Measurements from ENCODE around the gene PIEZO2. TPM values are rescaled to one million over a fixed set of nuclear protein-coding genes. Genes with fewer than 3 reads are reported as not detected.

PIEZO2 gene
- total and polyA plus RNA-seq, 9 donors: 2.0 to 8.5 (median 3.2) TPM

GRCh38 chr18:11021477-11021876 lies 127.9 kb downstream of the PIEZO2 start:
- Histone ChIP-seq H3K4me3 (no peak overlapping the region), H3K4me1 (ENCODE audit: insufficient read depth) (no peaks in the 10 kb centered on the region), H3K27ac (no peak overlapping the region), H3K27me3 (no peaks in the 10 kb centered on the region), H3K36me3 (no peaks in the 10 kb centered on the region), H3K9me3 (no peaks in the 10 kb centered on the region)
- intact Hi-C loops (cut with DNase I): no loop called here
- no peak for TF ChIP-seq POLR2A (IDR thresholded peaks at IDR 0.05)
- TF ChIP-seq EP300 (IDR thresholded peaks at IDR 0.05): no peak
- no peak for TF ChIP-seq CTCF (IDR thresholded peaks at IDR 0.05)
- DNase-seq: no peak
- WGBS, 3 donors: 77 to 89% (median 88%) methylated on average over 8 of the region's 8 CpGs

GRCh38 chr18:11020877-11021414 lies 128.4 kb downstream of the PIEZO2 start:
- Histone ChIP-seq H3K4me1 (ENCODE audit: insufficient read depth) (no peaks in the 10 kb centered on the region), H3K4me3 (no peak overlapping the region), H3K9me3 (no peaks in the 10 kb centered on the region), H3K27ac (no peak overlapping the region), H3K36me3 (no peaks in the 10 kb centered on the region), H3K27me3 (no peaks in the 10 kb centered on the region)
- intact Hi-C loops (cut with DNase I): no loop called here
- no peak for DNase-seq
- TF ChIP-seq EP300 (IDR thresholded peaks at IDR 0.05): no peak
- TF ChIP-seq CTCF (IDR thresholded peaks at IDR 0.05): no peak
- no peak for TF ChIP-seq POLR2A (IDR thresholded peaks at IDR 0.05)
- WGBS, 3 donors: 53 to 66% (median 58%) methylated on average over 6 of the region's 6 CpGs

GRCh38 chr18:11020161-11020853 lies 129.1 kb downstream of the PIEZO2 start:
- Histone ChIP-seq H3K27ac (no peak overlapping the region), H3K9me3 (no peaks in the 10 kb centered on the region), H3K4me1 (ENCODE audit: insufficient read depth) (no peaks in the 10 kb centered on the region), H3K27me3 (no peaks in the 10 kb centered on the region), H3K36me3 (no peaks in the 10 kb centered on the region), H3K4me3 (no peak overlapping the region)
- DNase-seq: no peak
- 52 to 64% (median 59%) methylated on average over 2 of the region's 2 CpGs for WGBS, 3 donors
- TF ChIP-seq EP300 (IDR thresholded peaks at IDR 0.05) (no peak), POLR2A (IDR thresholded peaks at IDR 0.05) (no peak), CTCF (IDR thresholded peaks at IDR 0.05) (no peak)
- intact Hi-C loops (cut with DNase I): no loop called here

- Histone ChIP-seq H3K4me1 (ENCODE audit: insufficient read depth) (no peaks in the 10 kb centered on the region), H3K27me3 (no peaks in the 10 kb centered on the region), H3K27ac (no peak overlapping the region), H3K4me3 (no peak overlapping the region), H3K9me3 (no peaks in the 10 kb centered on the region), H3K36me3 (no peaks in the 10 kb centered on the region)
- no peak for TF ChIP-seq POLR2A (IDR thresholded peaks at IDR 0.05)
- no peak for TF ChIP-seq CTCF (IDR thresholded peaks at IDR 0.05)
- no peak for TF ChIP-seq EP300 (IDR thresholded peaks at IDR 0.05)
- 93 to 95% (median 95%) methylated on average over 2 of the region's 2 CpGs for WGBS, 3 donors
- intact Hi-C loops (cut with DNase I): no loop called here
- DNase-seq: no peak
These were observed 129.9 kb downstream of the PIEZO2 start for GRCh38 chr18:11019295-11020105.

Data from ovary (tissue), 9 donors.